Upper lobe of left lung (tissue), 6 donors: ENCODE results near the gene SEMA3G. TPM values are rescaled to one million over a fixed set of nuclear protein-coding genes. Genes with fewer than 3 reads are reported as not detected.

Source experiments
- ATAC-seq, 2 donors: fragments of 200-7000 bp; cut with Tn5 transposase; one replicate each; pipeline ENCODE4 v1.9.1; 2022; ENCODE audit warnings: mild to moderate bottlenecking in 2 of 2, moderate library complexity in 2 of 2; ENCODE audit not compliant: low FRiP score in 2 of 2
- DNase-seq, 2 donors: peaks; one replicate each; pipeline ENCODE4 v3.0.0-alpha.2; 2019 to 2020
- H3K27ac ChIP-seq, 4 donors: fragments of 200-600 bp; sonication (generic); one replicate each; pipeline ENCODE4 v1.5.1; 2016 to 2019
- H3K27me3 ChIP-seq, 4 donors: fragments of 200-600 bp; sonication (generic); one replicate each; pipeline ENCODE4 v1.5.1; 2017 to 2019
- H3K36me3 ChIP-seq, 4 donors: fragments of 200-600 bp; sonication (generic); one replicate each; pipeline ENCODE4 v1.5.1; 2016 to 2019
- H3K4me1 ChIP-seq, 4 donors: fragments of 200-600 bp; sonication (generic); one replicate each; pipeline ENCODE4 v1.5.1; 2018 to 2019
- H3K4me3 ChIP-seq, 4 donors: fragments of 200-600 bp; sonication (generic); one replicate each; pipeline ENCODE4 v1.5.1; 2017 to 2019; ENCODE audit warnings: mild to moderate bottlenecking in 2 of 4, moderate library complexity in 1 of 4
- H3K9me3 ChIP-seq, 4 donors: fragments of 200-600 bp; sonication (generic); one replicate each; pipeline ENCODE4 v1.5.1; 2018 to 2019
- EP300 ChIP-seq, 4 donors: sonication (generic); formaldehyde crosslinking; IDR thresholded peaks; one replicate each; pipeline ENCODE4 v1.5.1; 2017; ENCODE audit warnings: antibody characterized with exemption in 4 of 4, control low read depth in 2 of 4
- POLR2A ChIP-seq, 4 donors: fragments of 450-650 bp; IDR thresholded peaks; one replicate each; pipeline ENCODE4 v1.5.1; 2016 to 2017; ENCODE audit warnings: antibody characterized with exemption in 4 of 4, mild to moderate bottlenecking in 2 of 4
- POLR2AphosphoS5 ChIP-seq, 2 donors: sonication (generic); formaldehyde crosslinking; IDR thresholded peaks; one replicate each; pipeline ENCODE4 v1.5.1; 2017; ENCODE audit warnings: antibody characterized with exemption in 2 of 2
- WGBS, 2 donors: methylation state at CpG; one replicate each; pipeline ENCODE4 v1.1.5; 2017 to 2018; 5-methylcytosine and 5-hydroxymethylcytosine counted together
- total RNA-seq, 6 donors: library from RNA; depleted of rRNA in 4 of 6; stranded (reverse); fragments of >200 nt in 4 of 6; gene quantifications; one replicate each; pipeline versions ENCODE4 v1.1.0 to v1.2.1, GENCODE V29; 2016 to 2021
- TF ChIP-seq, protein P1 (sequence below), 6 experiments: fragments of 450-650 bp in 4 of 6; fragments of 200-600 bp in 2 of 6; sonication (generic) in 2 of 6; IDR thresholded peaks; one replicate each; pipeline ENCODE4 v1.5.1; 2016 to 2019; ENCODE audit warnings: antibody characterized with exemption in 6 of 6
- donor health status: DM: no; HTN: no; CAD: no; lungs with moderate emphysema.
- donor health status: DM: no; HTN: yes; CAD: no; lungs with severe emphysema.

Gene SEMA3G
- total RNA-seq, 6 donors from 2014 or later = 5.1 to 69.0 (median 20.7) TPM

DNA sequence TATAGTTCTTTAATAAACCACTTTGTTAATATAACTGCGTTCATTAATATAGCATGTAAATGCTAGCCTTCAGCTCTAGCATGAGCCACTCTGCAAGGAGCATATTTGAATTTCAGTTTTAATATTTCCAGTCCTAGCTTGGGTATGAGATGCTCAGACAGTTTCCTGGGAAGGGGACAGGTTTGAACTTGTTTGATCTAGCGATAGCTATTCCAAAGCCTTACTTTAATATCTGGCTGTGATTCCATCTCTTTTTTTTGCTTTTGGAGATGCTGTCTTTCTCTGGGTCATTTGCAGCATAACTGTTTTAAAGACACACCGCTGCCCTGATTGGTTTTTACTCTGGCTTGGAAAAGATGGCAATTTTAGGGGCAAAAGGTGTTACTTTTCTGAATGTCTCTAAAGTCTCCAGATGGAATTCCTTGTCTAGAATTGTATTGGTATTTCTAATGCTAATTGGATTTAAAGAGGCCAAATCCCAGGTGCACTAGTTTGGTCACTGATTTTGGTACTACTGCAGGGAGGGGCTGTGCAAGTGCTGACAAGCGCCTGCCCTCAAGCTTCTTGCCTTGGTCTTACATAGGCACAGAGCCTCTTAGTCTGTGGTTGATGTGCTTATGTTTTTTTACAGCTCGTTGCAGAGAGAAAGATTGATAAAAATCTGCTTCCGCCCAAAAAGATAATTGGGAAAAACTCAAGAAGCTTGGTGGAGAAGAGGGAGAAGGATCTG is 13.3 kb upstream of the SEMA3G start:
- no peak overlapping the region for H3K27ac ChIP-seq
- H3K27me3 ChIP-seq = no peaks in the 10 kb centered on the region
- ATAC-seq (no peak), DNase-seq (no peak)
- no peaks in the 10 kb centered on the region for H3K9me3 ChIP-seq
- peaks cover 23 to 41% (median 34%) of the 10 kb centered on the region in 4 donors for H3K4me1 ChIP-seq
- 79 to 91% methylated on average over 6 of the region's 6 CpGs for WGBS, 2 donors
- peaks cover 18 to 50% (median 33%) of the 10 kb centered on the region in 4 donors for H3K36me3 ChIP-seq
- H3K4me3 ChIP-seq = no peak overlapping the region
- TF ChIP-seq POLR2A (IDR thresholded peaks at IDR 0.05) (no peak), POLR2AphosphoS5 (IDR thresholded peaks at IDR 0.05) (no peak), EP300 (IDR thresholded peaks at IDR 0.05) (no peak)
- TF ChIP-seq, protein P1, sequence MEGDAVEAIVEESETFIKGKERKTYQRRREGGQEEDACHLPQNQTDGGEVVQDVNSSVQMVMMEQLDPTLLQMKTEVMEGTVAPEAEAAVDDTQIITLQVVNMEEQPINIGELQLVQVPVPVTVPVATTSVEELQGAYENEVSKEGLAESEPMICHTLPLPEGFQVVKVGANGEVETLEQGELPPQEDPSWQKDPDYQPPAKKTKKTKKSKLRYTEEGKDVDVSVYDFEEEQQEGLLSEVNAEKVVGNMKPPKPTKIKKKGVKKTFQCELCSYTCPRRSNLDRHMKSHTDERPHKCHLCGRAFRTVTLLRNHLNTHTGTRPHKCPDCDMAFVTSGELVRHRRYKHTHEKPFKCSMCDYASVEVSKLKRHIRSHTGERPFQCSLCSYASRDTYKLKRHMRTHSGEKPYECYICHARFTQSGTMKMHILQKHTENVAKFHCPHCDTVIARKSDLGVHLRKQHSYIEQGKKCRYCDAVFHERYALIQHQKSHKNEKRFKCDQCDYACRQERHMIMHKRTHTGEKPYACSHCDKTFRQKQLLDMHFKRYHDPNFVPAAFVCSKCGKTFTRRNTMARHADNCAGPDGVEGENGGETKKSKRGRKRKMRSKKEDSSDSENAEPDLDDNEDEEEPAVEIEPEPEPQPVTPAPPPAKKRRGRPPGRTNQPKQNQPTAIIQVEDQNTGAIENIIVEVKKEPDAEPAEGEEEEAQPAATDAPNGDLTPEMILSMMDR (IDR thresholded peaks at IDR 0.05) = no peak

DNA sequence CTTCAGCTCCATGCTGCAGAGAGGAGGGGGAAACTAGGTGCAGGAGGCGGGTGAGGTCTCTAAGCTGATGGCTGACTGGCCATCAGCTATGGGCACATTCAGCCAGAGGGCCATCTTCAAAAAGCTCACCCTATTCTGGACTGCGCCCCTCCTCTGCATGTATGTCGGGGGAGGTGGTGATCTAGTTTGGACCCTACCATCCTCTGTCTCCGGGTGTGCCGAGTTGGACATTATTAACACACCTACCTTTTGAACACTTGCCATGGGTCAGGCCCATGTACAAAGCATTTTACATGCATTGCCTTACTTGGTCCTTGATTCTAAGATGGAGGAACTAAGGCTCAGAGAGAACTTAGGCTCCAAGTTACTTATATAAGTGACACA is 11.9 kb upstream of the SEMA3G start:
- 79 to 84% methylated on average over 5 of the region's 5 CpGs for WGBS, 2 donors

DNA sequence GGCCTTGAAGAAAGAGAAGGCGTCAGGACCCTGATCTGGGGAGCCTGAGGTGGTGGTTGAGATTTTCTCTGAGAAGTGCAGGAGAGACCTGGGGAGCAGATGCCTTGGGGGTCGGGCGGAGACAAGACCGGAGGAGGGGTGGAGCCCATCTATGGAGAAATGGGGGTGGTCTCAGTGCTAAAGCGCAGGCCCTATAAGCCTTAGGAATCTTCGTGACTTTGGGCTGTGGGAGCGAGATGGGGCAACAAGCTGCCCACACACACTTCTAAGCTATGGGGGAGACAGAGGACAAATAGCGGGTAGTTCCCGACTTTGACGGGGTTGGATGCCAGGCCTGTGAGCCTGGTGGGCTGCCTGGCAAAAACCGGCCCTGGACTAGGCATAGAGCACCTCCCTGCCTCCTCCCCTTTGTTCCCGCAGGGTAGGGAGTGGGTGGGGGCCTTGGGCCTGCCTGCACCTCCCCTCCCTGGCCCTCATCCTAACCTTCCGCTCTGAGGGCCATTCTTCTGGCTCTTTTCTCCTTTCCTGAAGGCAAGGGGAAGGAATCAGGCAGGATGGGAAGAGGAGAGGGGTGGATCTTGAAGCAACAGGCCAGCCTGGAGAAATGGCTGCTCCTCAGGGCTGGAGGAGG is 11.4 kb upstream of the SEMA3G start:
- DNase-seq (peak in 1 of 2 donors; percentile 37), ATAC-seq (peak in 1 of 2 donors; percentile 70)
- Histone ChIP-seq H3K27ac (peak overlapping the region; percentile 85 to 95 (median 90)), H3K36me3 (peaks cover 18 to 38% (median 28%) of the 10 kb centered on the region in 4 donors), H3K27me3 (no peaks in the 10 kb centered on the region), H3K9me3 (no peaks in the 10 kb centered on the region), H3K4me3 (peak overlapping the region; percentile 30 to 95 (median 83)), H3K4me1 (peaks cover 23 to 41% (median 32%) of the 10 kb centered on the region in 4 donors)
- no peak for TF ChIP-seq POLR2A (IDR thresholded peaks at IDR 0.05)
- no peak for TF ChIP-seq EP300 (IDR thresholded peaks at IDR 0.05)
- TF ChIP-seq, protein P1 (IDR thresholded peaks at IDR 0.05) = no peak
- peak in 1 of 2 donors; percentile 5 for TF ChIP-seq POLR2AphosphoS5 (IDR thresholded peaks at IDR 0.05)
- WGBS, 2 donors = 10 to 13% methylated on average over 7 to 13 of the region's 13 CpGs

More for the DNA sequence above, 11.9 kb upstream of the SEMA3G start:
- H3K27me3 ChIP-seq = no peaks in the 10 kb centered on the region
- H3K27ac ChIP-seq = peak overlapping the region; percentile 85 to 95 (median 90)
- H3K36me3 ChIP-seq = peaks cover 18 to 43% (median 30%) of the 10 kb centered on the region in 4 donors
- H3K9me3 ChIP-seq = no peaks in the 10 kb centered on the region
- H3K4me1 ChIP-seq = peaks cover 23 to 41% (median 32%) of the 10 kb centered on the region in 4 donors
- TF ChIP-seq EP300 (IDR thresholded peaks at IDR 0.05) (no peak), POLR2AphosphoS5 (IDR thresholded peaks at IDR 0.05) (no peak)
- TF ChIP-seq, protein P1 (IDR thresholded peaks at IDR 0.05) = no peak
- DNase-seq = no peak
- no peak for ATAC-seq
- peak overlapping the region in 3 of 4 donors; percentile 81 to 95 (median 85) for H3K4me3 ChIP-seq

DNA sequence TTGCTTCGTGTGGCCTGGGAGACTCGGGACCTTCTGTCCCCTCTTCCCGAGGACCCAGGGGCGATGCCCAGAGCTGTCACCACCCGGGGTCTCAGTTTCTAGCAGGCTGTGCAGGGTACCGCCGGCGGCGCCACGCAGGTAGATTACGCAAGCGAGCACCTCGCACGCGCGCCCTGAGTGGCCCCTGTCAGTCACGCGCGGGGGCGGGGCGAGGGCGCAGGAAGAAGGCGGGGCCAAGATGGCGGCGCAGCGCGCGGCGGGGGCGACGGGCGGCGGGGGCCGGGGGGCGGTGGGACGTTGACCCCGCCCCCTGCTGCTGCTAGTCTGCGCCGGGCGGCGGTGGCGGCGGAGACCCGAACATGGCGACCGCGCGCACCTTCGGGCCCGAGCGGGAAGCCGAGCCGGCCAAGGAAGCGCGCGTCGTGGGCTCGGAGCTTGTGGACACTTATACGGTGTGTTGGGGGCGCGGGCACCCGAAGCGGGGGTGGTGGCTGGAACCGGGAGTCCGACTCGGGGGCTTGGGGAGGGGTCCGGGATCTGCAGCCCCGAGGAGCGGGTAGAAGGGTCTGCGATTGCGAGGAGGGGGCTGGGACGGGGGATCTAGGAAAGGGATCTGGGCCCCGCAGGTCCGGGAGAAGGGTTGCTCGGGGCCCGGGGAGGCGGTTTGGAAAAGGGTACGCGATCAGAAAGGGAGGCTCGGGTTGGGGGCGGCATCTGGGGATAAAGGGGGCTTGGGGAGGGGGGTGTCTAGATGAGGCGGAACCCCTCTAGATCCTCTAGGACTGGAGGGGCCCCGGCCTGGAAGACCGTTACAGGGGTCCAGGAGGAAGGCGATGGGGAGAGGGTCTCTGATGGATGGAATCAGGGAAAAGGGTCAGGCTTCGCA is 10.6 kb upstream of the SEMA3G start, which contains the start of gene NISCH:
TSS of gene NISCH (plus strand) at position 322 of the 886 bp plus-strand sequence. CDS start at position 360, 38 bp downstream.
- H3K27ac ChIP-seq = peak within 1 kb of the TSS; percentile 85 to 95 (median 90)
- peak within 1 kb of the TSS; percentile 45 to 95 (median 83) for H3K4me3 ChIP-seq
- H3K27me3 ChIP-seq = no peaks in the 10 kb centered on the region
- H3K36me3 ChIP-seq = peaks cover 13 to 30% (median 21%) of the 10 kb centered on the region in 4 donors
- H3K9me3 ChIP-seq = no peaks in the 10 kb centered on the region
- 1 to 3% methylated on average over 14 to 74 of the region's 86 CpGs for WGBS, 2 donors
- ATAC-seq (peak; percentile 81 to 94), DNase-seq (peak; percentile 91 to 100)
- TF ChIP-seq POLR2A (IDR thresholded peaks at IDR 0.05) = peak in 2 of 4 donors; percentile 60 to 79
- peak in 1 of 4 donors; percentile 77 for TF ChIP-seq EP300 (IDR thresholded peaks at IDR 0.05)
- TF ChIP-seq POLR2AphosphoS5 (IDR thresholded peaks at IDR 0.05) = peak; percentile 68 to 75
- TF ChIP-seq, protein P1 (IDR thresholded peaks at IDR 0.05) = no peak
- H3K4me1 ChIP-seq = peaks cover 23 to 41% (median 32%) of the 10 kb centered on the region in 4 donors
